AG04449 (cell line): ENCODE measurements around the gene DDX25.

ENCODE experiments used
- CTCF ChIA-PET: fragments of 350-600 bp; formaldehyde crosslinking; extraction: SDS; loops from one replicate; lab custom pipeline; 2021; ENCODE audit warnings: antibody characterized with exemption; lab: Yijun Ruan, JAX
- POLR2A ChIA-PET: fragments of 400-600, 350-600 bp; formaldehyde crosslinking; extraction: SDS; loops from one replicate; lab custom pipeline; 2020; ENCODE audit warnings: antibody characterized with exemption, inconsistent platforms; lab: Yijun Ruan, JAX
- DNase-seq: peaks from one replicate; pipeline ENCODE4 v3.0.0-alpha.2; 2010; ENCODE audit warnings: low read depth, low spot score
- H3K4me3 ChIP-seq: 2 replicates; pipeline ENCODE4 v1.5.1; 2011; ENCODE audit warnings: low read depth, mild to moderate bottlenecking, control low read depth, low read length
- CTCF ChIP-seq: IDR thresholded peaks from one replicate; pipeline ENCODE4 v1.5.1; 2011; ENCODE audit warnings: mild to moderate bottlenecking, moderate library complexity, low read length, control low read depth, inconsistent platforms; ENCODE audit not compliant: insufficient read depth; ENCODE audit errors: missing control alignments

Gene DDX25

DNA sequence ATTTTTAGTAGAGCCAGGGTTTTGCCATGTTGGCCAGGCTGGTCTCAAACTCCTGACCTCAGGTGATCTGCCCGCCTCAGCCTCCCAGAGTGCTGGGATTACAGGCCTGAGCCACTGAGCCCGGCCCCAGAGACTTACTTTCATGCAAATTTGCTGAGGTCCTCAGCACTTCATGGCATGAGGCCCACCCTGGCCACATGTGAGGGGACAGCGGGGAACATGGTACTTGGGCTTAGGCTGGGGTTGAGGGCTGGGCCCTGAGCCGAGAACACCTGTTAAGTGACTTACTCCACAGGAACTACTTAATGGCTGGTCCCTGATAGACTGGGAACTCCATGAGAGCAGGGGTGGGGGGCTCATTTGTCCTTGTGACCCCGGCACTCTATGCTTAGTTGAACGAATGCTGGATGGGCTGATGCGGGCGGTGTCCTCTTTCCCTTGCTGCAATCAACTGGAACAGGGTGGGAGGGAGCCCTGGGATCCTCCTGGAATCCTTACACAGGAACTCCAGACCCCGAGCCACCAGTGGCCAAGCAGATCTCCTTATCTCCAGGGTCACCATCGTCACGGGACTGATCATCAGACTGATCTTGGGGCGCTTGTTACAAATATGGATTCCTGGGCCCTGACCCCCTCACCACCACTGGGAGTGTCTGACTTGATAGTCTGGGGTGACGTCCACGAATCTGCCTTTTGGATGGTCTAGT lies 42.6 kb downstream of the DDX25 start:
- POLR2A ChIA-PET, result no interaction called here
- TF ChIP-seq CTCF, result no peak
- no peak overlapping the region for H3K4me3 ChIP-seq
- DNase-seq, result no peak
- CTCF ChIA-PET, result no interaction called here

DNA sequence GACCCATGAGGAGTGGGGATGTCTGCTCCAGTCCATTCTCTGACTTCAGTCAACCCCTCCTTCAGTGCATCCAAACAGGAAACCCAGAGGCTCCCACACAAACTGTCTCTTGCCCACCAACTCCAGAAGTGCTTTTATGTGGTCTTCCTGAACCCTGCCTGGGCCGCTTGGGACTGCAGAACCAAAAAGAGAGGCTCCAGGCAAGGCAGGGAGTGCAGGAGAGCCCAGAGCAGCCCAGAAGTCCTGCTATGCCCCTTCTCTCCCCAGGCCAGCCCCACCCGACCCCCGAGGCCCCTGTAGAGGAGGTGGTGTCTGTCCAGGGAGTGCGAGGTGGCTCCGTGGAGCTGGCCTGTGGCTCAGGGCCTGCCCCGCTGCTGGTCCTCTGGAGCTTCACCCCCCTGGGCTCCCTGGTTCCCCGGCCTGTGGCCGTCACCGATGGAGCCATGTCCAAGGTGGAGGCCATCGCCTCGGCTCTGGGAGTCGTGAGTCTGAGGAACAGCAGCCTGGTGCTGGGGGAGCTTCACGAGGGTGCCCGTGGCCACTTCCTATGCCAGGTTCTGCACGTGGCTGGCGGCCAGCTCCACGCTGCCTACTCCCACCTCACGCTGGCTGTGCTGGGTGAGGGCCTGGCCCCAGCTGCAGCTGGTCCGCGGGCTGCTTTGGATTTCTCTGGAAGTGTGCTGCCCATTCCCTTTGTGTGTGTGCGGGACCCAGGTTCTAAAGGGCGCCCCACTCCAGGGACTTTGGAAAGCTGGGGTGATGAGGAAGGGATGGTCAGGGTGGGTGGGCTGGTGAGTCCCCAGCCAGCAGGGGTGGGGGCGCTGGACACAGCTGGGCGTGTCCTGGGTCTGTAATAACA lies 43.3 kb downstream of the DDX25 start:
- ChIA-PET CTCF (no interaction called here), POLR2A (no interaction called here)

DNA sequence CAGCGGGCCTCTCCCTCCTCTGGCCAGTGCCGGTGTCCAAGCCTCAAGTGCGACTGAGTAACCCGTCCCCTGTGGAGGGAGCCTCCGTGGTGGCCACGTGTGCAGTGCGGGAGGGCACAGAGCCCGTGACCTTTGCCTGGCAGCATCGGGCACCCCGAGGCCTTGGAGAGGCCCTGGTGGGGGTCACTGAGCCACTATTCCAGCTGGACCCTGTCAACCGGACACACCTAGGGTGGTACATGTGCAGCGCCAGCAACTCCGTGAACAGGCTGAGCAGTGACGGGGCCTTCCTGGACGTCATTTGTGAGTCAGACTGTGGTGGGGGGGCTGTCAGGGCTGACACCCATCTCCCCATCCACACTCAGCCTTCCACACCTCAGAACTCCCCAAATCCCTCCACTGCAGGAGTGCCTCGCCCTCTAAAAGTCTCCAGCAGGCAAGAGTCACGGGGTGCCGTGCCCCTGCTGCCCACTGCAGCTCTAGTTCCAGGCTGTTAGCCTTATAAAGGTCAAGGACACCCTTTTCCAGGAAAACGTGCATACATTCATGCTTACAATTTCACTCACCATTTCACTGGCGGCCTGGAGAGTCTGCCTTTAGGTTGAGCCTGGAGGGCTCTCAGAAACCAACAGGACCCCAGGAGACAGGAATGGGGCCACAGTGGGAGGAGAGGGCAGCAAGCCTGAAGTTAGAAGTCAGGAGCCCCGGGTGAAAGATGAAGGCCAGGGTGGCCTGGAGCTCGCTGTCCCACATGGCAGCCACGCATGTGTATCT lies 44.2 kb downstream of the DDX25 start:
- no peak overlapping the region for H3K4me3 ChIP-seq
- POLR2A ChIA-PET, result no interaction called here
- no peak for TF ChIP-seq CTCF
- CTCF ChIA-PET, result interaction anchor here (1.3 kb wide), 1 partner anchor 8 kb away, joined by 3 read pairs; no protein-coding TSS in a partner anchor
- no peak for DNase-seq

More for the DNA sequence above, 43.3 kb downstream of the DDX25 start:
- no peak for TF ChIP-seq CTCF
- H3K4me3 ChIP-seq, result no peak overlapping the region
- DNase-seq, result no peak

GRCh38 chr11:125949271-125950177 lies 45.2 kb downstream of the DDX25 start:
- H3K4me3 ChIP-seq, result no peak overlapping the region
- no peak for TF ChIP-seq CTCF
- CTCF ChIA-PET, result interaction anchor here (1.3 to 1.7 kb wide), 2 partner anchors 7 to 9 kb away, joined by 3 read pairs; no protein-coding TSS in a partner anchor
- POLR2A ChIA-PET, result no interaction called here
- no peak for DNase-seq

DNA sequence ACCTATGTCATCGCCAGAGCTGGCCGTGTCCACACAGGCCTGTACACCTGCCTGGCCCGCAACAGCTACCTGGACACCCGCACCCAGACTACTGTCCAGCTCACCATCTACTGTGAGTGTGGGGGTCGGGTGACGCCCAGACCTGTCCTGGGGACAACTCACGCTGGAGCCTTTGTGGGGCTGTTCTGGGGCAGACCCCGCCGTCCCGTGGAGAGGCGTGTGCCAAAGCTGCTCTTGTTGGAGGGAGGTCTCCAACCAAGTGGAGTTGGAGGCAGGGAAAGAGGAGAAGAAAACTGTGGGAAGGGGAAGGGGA lies 45.8 kb downstream of the DDX25 start:
- DNase-seq, result no peak
- no peak overlapping the region for H3K4me3 ChIP-seq
- POLR2A ChIA-PET, result no interaction called here
- no peak for TF ChIP-seq CTCF
- CTCF ChIA-PET, result interaction anchor here (1.7 kb wide), 1 partner anchor 8 kb away, joined by 3 read pairs; no protein-coding TSS in a partner anchor
